Endothelial cell of umbilical vein (primary cell): ENCODE data around the gene LRRC46.

Experiments used
- CTCF ChIP-seq, 2 donors: IDR thresholded peaks; 1 replicate in 1 of 2; 2 replicates in 1 of 2; pipeline ENCODE4 v1.5.1; 2011; ENCODE audit warnings: low read length in 2 of 2, mild to moderate bottlenecking in 2 of 2, moderate library complexity in 2 of 2, control low read depth in 1 of 2, inconsistent platforms in 1 of 2, low read depth in 1 of 2; ENCODE audit not compliant: insufficient read depth in 1 of 2; ENCODE audit errors: extremely low read depth in 1 of 2
- EZH2 ChIP-seq: IDR thresholded peaks from 2 replicates; pipeline ENCODE4 v1.6.1; 2012; ENCODE audit warnings: borderline replicate concordance, low read depth, mild to moderate bottlenecking, moderate library complexity, low read length, inconsistent platforms; ENCODE audit not compliant: severe bottlenecking
- GATA2 ChIP-seq: IDR thresholded peaks from 2 replicates; pipeline ENCODE4 v1.7.0; 2011; ENCODE audit warnings: low read depth, mild to moderate bottlenecking, moderate library complexity, mixed read lengths, low read length; ENCODE audit not compliant: insufficient read length, insufficient read depth
- JUN ChIP-seq: IDR thresholded peaks from 2 replicates; pipeline ENCODE4 v1.6.1; 2011; ENCODE audit warnings: borderline replicate concordance, low read depth; ENCODE audit not compliant: insufficient read length, insufficient read depth
- MAX ChIP-seq: IDR thresholded peaks from 2 replicates; pipeline ENCODE4 v1.6.1; 2011; ENCODE audit not compliant: insufficient read depth, insufficient read length
- MYC ChIP-seq: IDR thresholded peaks from one replicate; pipeline ENCODE4 v1.6.1; 2011; ENCODE audit warnings: mild to moderate bottlenecking, low read depth, low read length
- POLR2A ChIP-seq: IDR thresholded peaks from 2 replicates; pipeline ENCODE4 v1.6.1; 2012; ENCODE audit warnings: low read depth, mild to moderate bottlenecking, control low read depth, low read length
- POLR2AphosphoS5 ChIP-seq: IDR thresholded peaks from 2 replicates; pipeline ENCODE4 v1.6.1; 2012; ENCODE audit warnings: low read depth, mild to moderate bottlenecking, control low read depth, low read length, moderate library complexity; ENCODE audit not compliant: insufficient read depth

GRCh38 chr17:47815106-47815918, 16.2 kb upstream of the LRRC46 start:
- TF ChIP-seq CTCF (IDR thresholded peaks at IDR 0.05; ENCODE audit: extremely low read depth in 1 of 2, insufficient read depth in 1 of 2, low read depth in 1 of 2, low read length in 2 of 2), result no peak
- no peak for TF ChIP-seq POLR2A
- no peak for TF ChIP-seq EZH2
- no peak for TF ChIP-seq GATA2
- TF ChIP-seq MAX, result no peak
- no peak for TF ChIP-seq POLR2AphosphoS5
- TF ChIP-seq JUN, result no peak
- no peak for TF ChIP-seq MYC
